Spinal cord (tissue), 10 donors: Measurements from ENCODE around the gene PGAP6. TPM values are rescaled to one million over a fixed set of nuclear protein-coding genes. Genes with fewer than 3 reads are reported as not detected.
"Not testable (repeated sequence)": the region's sequence is repeated elsewhere in the genome, so short reads cannot be mapped to it uniquely, and the experiment has no call there.

Source experiments
- DNase-seq, 6 donors: peaks; one replicate each; pipeline versions ENCODE4 v3.0.0 to v3.0.0-alpha.2; 2013 to 2015; ENCODE audit warnings: low spot score in 6 of 6, low read depth in 4 of 6
- H3K27ac ChIP-seq: one replicate; pipeline ENCODE4 v1.5.1; 2013; ENCODE audit warnings: low read depth, low read length, control low read depth
- H3K27me3 ChIP-seq: one replicate; pipeline ENCODE4 v1.6.1; 2013; ENCODE audit warnings: low read length; ENCODE audit not compliant: control insufficient read depth, insufficient read depth
- H3K36me3 ChIP-seq: one replicate; pipeline ENCODE4 v1.6.1; 2013; ENCODE audit warnings: low read length; ENCODE audit not compliant: control insufficient read depth, insufficient read depth
- H3K4me1 ChIP-seq: one replicate; pipeline ENCODE4 v1.6.1; 2013; ENCODE audit warnings: low read length; ENCODE audit not compliant: control insufficient read depth, insufficient read depth
- H3K4me3 ChIP-seq: one replicate; pipeline ENCODE4 v1.5.1; 2013; ENCODE audit warnings: low read depth, low read length, control low read depth
- H3K9me3 ChIP-seq: one replicate; pipeline ENCODE4 v1.6.1; 2013; ENCODE audit warnings: low read length; ENCODE audit not compliant: control insufficient read depth, insufficient read depth
- WGBS: methylation state at CpG from one replicate; pipeline ENCODE4 v1.1.5; 2013; ENCODE audit warnings: missing lambda C conversion rate; ENCODE audit not compliant: insufficient coverage; 5-methylcytosine and 5-hydroxymethylcytosine counted together
- polyA plus RNA-seq, 2 donors: library from polyadenylated mRNA; unstranded; fragments of 120-200 nt; gene quantifications; one replicate each; pipeline ENCODE4 v1.2.1, GENCODE V29; 2013; ENCODE audit not compliant: insufficient read length in 2 of 2
- total RNA-seq, 2 donors: library from RNA; depleted of rRNA in 1 of 2; stranded (reverse); fragments of 120-200 nt in 1 of 2; fragments of >200 nt in 1 of 2; gene quantifications; one replicate each; pipeline versions ENCODE4 v1.2.3 to v1.2.4, GENCODE V29; 2013 to 2014
- donor health status: healthy.

PGAP6 gene
- total and polyA plus RNA-seq, 4 donors = 17.3 to 70.3 (median 46.2) TPM

GRCh38 chr16:342455-343213 lies 39.1 kb downstream of the PGAP6 start:
- H3K36me3 ChIP-seq = peaks cover 69% of the 10 kb centered on the region
- H3K4me3 ChIP-seq = no peak overlapping the region
- 90% methylated on average over 16 of the region's 18 CpGs for WGBS
- DNase-seq = no peak
- H3K27ac ChIP-seq = no peak overlapping the region
- no peaks in the 10 kb centered on the region for H3K9me3 ChIP-seq
- H3K4me1 ChIP-seq = peaks cover 6% of the 10 kb centered on the region
- H3K27me3 ChIP-seq = no peaks in the 10 kb centered on the region

- H3K4me1 ChIP-seq = peaks cover 10% of the 10 kb centered on the region
- peaks cover 67% of the 10 kb centered on the region for H3K36me3 ChIP-seq
- 92% methylated on average over 11 of the region's 13 CpGs for WGBS
- H3K4me3 ChIP-seq, DNase-seq, H3K27ac ChIP-seq, H3K9me3 ChIP-seq, H3K27me3 ChIP-seq: not testable (repeated sequence)
Measured at GRCh38 chr16:341974-342336, 39.8 kb downstream of the PGAP6 start.

- not testable (repeated sequence) for H3K27me3 ChIP-seq, H3K27ac ChIP-seq, H3K9me3 ChIP-seq, H3K4me3 ChIP-seq, DNase-seq
- 97% methylated on average over 36 of the region's 47 CpGs for WGBS
- Histone ChIP-seq H3K4me1 (peaks cover 10% of the 10 kb centered on the region), H3K36me3 (peaks cover 61% of the 10 kb centered on the region)
Measured at GRCh38 chr16:341095-341973, 40.4 kb downstream of the PGAP6 start.

GRCh38 chr16:340370-341091 lies 41.2 kb downstream of the PGAP6 start:
- Histone ChIP-seq H3K36me3 (peaks cover 54% of the 10 kb centered on the region), H3K4me3 (no peak overlapping the region), H3K27me3 (no peaks in the 10 kb centered on the region), H3K27ac (no peak overlapping the region), H3K9me3 (no peaks in the 10 kb centered on the region), H3K4me1 (peaks cover 10% of the 10 kb centered on the region)
- DNase-seq = no peak
- 97% methylated on average over 21 of the region's 23 CpGs for WGBS

GRCh38 chr16:339680-340079 lies 42.1 kb downstream of the PGAP6 start:
- no peaks in the 10 kb centered on the region for H3K27me3 ChIP-seq
- H3K4me3 ChIP-seq = no peak overlapping the region
- H3K4me1 ChIP-seq = peaks cover 10% of the 10 kb centered on the region
- no peaks in the 10 kb centered on the region for H3K9me3 ChIP-seq
- 89% methylated on average over 5 of the region's 5 CpGs for WGBS
- peaks cover 48% of the 10 kb centered on the region for H3K36me3 ChIP-seq
- no peak for DNase-seq
- no peak overlapping the region for H3K27ac ChIP-seq

- H3K27me3 ChIP-seq = no peaks in the 10 kb centered on the region
- H3K36me3 ChIP-seq = peaks cover 32% of the 10 kb centered on the region
- DNase-seq = no peak
- 70% methylated on average over 21 of the region's 21 CpGs for WGBS
- peaks cover 10% of the 10 kb centered on the region for H3K4me1 ChIP-seq
- no peak overlapping the region for H3K4me3 ChIP-seq
- no peaks in the 10 kb centered on the region for H3K9me3 ChIP-seq
- no peak overlapping the region for H3K27ac ChIP-seq
Measured at GRCh38 chr16:337975-338575, 43.7 kb downstream of the PGAP6 start.

- WGBS = 48% methylated on average over 10 of the region's 10 CpGs
- Histone ChIP-seq H3K27me3 (no peaks in the 10 kb centered on the region), H3K4me3 (no peak overlapping the region), H3K4me1 (peaks cover 10% of the 10 kb centered on the region), H3K36me3 (peaks cover 26% of the 10 kb centered on the region), H3K27ac (no peak overlapping the region), H3K9me3 (no peaks in the 10 kb centered on the region)
- peak in 1 of 6 donors; percentile 29 for DNase-seq
Measured at GRCh38 chr16:337437-337836, 44.3 kb downstream of the PGAP6 start.

- Histone ChIP-seq H3K27me3 (no peaks in the 10 kb centered on the region), H3K4me3 (no peak overlapping the region), H3K36me3 (peaks cover 25% of the 10 kb centered on the region), H3K9me3 (no peaks in the 10 kb centered on the region), H3K27ac (no peak overlapping the region), H3K4me1 (peaks cover 16% of the 10 kb centered on the region)
- WGBS = 91% methylated on average over 11 of the region's 11 CpGs
- no peak for DNase-seq
Measured at GRCh38 chr16:336269-336668, 45.5 kb downstream of the PGAP6 start.
